ENCODE measurements around the gene MCM3.

Gene MCM3

DNA sequence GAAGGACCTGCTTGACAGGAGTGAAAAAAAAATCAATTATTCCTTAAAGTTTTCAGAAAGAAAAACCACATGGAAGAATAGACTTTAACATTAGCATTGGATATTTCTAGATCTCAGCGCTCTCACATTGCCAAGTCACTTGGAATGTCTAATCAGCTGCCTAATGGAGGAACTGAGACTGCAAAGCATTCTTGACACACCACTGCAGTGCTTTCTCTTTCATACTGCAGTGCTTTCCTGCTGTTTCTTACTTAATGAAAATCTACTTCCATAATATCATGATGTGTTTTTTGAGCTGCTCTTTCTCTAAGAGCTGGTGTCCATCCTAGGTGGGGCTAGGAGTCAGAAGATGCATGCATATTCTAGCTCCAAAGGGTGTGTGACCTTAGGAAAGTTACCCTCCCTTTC, 20.4 kb upstream of the MCM3 start:
- DNase-seq (ENCODE audit: insufficient read length, low spot score) (no peak), FAIRE-seq (peak; percentile 91)

DNA sequence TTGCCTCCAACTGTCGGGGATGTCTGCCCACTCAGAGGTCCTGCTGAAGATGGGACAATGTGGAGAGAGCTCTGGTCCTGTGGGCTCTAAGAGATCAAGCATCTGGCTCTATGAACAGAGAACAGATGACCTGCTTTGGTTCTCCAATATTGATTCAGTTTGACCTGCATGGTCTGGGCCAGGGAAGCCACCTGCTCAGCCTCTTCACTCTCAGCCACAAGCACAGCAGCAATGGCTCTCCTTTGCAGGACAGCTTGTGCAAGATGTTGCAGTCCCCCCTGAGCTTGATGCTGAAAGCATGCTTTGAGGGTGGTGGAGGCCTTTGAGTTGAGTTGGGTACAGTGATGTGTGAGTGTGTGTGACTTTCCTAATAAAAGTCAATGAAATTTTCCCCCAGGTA, 18.6 kb upstream of the MCM3 start:
- FAIRE-seq: no peak
- no peak for DNase-seq (ENCODE audit: insufficient read length, low spot score)

DNA sequence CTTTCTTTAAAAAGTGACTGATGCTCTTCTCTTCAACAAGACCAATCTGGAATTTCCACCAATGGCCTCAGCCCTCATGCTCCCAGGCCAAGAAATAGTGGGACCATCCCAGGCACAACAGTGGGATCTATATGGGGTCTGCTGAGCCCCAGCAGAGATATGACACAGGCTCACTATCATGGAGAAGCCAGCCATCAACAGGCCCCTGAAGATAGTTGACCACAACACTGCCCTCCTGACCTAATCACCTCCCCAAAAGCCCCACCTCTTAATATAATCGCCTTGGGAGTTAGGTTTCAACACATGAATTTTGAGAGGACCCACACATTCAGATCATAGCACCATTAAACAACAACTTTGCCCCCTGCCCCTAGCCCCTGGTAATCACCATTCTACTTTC, 16.8 kb upstream of the MCM3 start:
- FAIRE-seq (no peak), DNase-seq (ENCODE audit: insufficient read length, low spot score) (no peak)

DNA sequence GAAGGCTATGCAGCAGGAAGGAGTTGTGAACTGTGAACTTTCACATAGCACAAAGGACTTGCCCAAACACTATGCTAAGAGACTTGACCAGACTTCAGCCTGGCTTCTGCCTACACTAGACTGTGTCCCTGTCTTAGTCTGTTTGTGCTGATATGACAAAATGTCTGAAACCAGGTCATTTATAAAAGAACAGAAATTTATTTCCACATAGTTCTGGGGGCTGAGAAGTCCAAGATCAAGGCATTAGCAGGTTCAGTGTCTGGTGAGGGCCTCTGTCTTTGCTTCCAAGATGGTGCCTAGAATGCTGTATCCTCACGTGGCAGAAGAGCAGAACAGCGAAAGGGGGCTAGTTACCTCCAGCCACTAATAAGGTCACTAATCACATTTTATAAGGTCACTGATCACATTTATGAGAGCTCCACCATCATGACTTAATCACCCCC, 16.0 kb upstream of the MCM3 start:
- no peak for FAIRE-seq

DNA sequence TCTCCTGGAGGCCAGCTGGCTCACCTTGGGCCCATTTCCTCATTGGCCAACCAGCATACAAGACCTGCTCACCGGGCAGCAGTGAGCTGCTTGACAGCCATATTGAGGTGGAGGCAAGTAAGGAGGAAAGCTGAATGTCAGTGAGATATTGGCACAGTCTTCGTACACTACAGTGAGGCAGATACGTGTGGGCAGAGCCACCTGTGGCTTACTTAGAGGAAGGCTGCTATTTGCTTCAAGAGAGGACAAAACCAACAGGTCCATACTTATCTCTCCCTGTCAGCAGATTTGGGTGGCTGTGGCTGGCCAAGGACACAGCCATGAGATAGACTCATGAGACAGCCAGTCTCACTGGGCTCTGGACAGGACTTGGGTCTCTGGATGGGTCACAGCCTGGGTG, 15.1 kb upstream of the MCM3 start:
- FAIRE-seq (no peak), DNase-seq (ENCODE audit: insufficient read length, low spot score) (no peak)

More for the DNA sequence above, 16.0 kb upstream of the MCM3 start:
- DNase-seq (ENCODE audit: insufficient read length, low spot score): no peak

DNA sequence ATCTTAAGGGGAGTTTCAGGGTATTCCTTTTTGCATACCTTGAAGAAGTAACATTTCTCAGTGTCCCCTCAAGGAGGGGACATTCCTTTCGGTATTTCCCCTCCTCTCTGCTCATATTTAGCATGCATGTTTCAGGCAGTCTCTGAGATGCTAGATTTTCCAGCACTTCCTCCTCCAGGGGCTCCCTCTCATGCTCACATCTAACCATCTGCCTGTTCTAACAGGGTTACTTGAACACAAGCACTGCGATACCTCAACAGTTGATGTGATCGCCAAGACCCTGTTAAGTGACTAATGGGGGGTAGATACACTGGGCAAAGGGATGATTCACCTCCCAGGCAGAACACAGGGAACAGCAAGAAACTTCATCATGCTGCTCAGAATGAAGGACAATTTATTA, 12.9 kb upstream of the MCM3 start:
- DNase-seq (ENCODE audit: insufficient read length, low spot score) (no peak), FAIRE-seq (peak; percentile 28)

DNA sequence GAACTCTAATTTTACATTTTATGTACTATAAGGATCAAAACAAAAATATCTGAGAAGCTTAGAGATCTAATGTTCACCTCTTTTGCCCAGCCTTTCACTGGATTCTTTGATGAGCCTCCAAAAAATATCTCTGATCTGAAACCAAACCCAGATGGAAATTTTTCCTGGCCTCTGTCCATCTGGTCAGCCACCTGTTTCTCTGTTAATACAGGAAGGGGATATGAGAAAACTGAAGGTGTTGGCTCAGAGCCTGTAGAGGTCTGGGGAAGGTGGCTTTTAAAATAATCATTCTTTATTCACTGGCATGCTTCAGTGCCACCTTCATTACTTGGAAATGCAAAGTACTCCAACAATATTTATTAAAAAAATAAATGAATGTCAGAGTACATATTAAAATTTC, 8.5 kb upstream of the MCM3 start:
- no peak for FAIRE-seq
- no peak for DNase-seq (ENCODE audit: insufficient read length, low spot score)

DNA sequence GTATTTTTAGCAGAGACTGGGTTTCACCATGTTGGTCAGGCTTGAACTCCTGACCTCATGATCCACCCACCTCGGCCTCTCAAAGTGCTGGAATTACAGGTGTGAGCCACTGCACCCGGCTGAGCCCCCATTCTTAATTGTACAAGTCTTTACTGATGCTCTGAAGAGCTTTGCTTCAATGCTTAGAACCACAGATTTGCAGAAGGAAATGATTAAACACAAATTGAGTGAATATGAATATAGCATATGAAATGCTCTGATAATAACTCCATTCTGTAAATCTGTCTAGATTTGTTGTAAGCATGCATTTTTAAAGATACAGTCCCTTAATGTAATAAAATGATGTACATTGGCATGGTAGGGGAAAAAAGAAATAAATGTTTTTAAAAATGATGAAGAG, 4.3 kb upstream of the MCM3 start:
- DNase-seq (ENCODE audit: insufficient read length, low spot score) (no peak), FAIRE-seq (no peak)

DNA sequence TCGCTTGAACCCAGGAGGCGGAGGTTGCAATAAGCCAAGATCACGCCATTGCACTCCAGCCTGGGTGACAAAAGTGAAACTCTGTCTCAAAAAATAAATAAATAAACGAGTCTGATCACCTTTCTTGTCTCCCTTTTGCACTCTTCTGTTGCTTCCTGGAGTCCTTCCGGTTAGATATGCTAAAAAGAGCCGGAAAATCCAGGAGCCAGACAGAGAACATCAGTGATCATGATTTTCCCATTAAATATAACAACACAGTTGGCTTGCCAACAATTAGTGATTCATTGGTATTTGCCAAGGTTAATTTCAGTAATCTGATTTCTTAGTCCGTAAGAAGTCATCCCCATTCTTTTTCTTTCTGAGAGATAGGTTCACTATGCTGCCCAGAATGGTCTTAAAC, 3.7 kb upstream of the MCM3 start:
- DNase-seq (ENCODE audit: insufficient read length, low spot score) (no peak), FAIRE-seq (no peak)

DNA sequence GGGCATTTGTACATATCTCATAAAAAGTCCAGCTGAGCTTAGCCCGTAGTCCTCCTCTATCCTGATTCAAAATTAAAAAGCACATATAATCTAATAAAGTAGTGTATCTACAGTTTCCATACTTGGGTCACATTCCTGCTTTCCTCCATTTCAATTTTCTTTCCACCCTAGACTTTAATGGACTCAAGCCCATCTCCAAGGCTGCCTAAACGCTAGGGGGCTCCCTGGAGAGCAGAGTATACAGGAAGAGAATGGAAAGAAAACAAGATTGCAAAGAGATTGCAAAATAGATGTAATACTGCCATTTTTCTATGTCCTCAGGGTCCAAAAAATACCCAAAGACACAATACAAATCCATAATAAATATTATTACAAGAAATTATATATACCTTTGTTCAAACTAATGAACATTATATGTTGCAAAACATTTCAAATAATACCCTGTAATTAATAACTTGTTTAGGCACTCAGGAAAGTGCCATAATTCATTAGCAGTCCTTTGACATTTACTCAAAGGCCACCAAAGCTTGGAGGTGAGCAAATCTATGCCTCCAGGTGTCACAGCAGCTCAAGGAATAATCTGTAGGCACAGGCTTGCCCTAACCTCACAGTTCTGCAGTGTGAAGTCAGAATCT, 2.4 kb upstream of the MCM3 start:
- DNase-seq (ENCODE audit: insufficient read length, low spot score) (no peak), FAIRE-seq (peak; percentile 88)

DNA sequence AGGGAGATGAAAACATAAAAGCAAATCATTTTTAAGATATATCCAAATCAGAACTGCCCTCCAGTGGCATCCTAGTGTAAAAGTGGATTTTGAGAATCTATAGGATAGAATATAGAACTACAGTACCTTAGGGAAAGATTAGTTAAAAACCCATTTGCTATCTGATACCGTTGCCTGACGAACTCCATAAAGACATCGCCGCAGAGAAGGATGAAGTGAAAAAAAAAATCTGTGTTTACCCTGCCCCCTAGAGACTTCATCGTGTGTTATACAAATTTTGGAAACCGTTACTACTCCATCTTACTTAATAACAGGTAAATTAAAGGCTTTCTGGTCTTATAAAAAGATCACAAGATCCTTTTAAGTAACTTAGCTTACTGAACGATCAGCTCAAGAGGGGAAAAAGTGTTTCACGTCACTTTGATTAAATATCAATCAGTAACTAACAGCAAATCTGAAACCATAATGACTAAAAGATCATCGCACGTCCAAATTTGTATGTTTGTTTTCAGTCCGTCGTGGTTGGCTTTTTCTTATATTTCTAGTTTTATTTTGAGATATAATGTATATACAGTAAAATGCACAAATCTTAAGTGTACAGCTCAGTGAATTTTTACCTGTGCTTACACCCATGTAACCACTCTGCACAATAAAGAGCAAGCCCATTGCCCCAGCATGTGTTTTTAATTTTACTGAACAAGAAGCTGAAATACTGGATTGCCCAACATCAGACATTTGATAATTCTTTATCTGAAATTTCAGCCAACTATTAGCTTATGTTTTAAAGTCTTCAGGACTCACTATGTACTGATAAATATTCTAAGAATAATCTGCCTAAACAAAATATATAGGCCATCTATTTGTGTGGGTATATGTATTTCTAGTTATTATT, 881 bp upstream of the MCM3 start:
- DNase-seq (ENCODE audit: insufficient read length, low spot score) (no peak), FAIRE-seq (no peak)

DNA sequence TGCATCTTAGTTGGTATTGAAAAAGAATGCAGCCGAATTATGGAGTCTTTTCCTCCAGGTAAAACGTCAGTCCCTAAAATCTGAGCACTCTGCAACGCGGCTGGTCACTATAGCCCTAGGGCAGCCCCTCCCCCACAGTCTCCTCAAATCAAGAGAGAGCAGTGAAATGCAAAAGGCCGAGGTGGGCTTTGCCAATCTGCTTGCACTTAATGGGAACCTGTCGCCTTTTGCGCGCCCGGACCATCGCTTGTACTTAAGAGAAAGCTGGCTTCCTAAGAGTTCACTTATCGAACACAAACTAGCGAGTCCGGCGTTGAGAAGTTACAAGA, 447 bp downstream of the MCM3 start:
- no peak for FAIRE-seq
- no peak for DNase-seq (ENCODE audit: insufficient read length, low spot score)

DNA sequence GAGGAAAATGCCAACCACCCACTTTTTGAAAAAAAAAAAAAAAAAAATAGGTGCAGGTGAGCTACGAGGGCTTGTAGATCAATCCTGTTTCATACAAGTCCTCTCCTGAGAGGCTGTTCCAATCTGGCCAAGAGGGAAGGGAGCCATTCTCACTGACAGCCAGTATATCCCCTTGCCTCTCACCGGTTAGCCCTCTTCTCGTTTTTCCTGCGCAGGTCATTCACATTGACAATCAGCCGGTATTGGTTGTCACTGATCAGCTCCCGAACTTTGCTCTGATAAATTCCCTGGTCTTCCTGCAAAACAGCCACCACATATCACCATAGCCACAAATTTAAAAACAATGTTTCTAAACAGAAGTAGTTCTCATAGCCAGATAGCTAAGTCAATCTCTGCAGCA, 1.4 kb downstream of the MCM3 start:
- DNase-seq (ENCODE audit: insufficient read length, low spot score): no peak

DNA sequence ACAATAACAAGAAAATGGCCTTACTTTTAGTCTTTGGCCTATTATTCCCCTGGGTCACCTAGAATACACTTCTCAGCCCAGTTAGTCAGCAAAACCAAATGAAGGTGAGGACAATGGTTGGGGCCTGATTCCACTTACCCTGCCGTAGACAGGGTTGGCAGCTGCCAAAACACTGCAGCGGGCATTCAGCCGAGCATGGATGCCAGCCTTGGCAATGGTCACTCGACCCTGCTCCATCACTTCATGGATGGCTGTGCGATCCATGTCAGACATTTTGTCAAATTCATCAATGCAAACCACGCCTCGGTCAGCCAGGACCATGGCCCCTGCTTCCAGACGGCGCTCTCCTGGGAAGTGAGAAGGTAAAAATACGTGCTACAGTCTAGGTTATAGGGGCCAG, 8.4 kb downstream of the MCM3 start:
- FAIRE-seq (no peak), DNase-seq (ENCODE audit: insufficient read length, low spot score) (no peak)

More for the DNA sequence above, 1.4 kb downstream of the MCM3 start:
- peak; percentile 8 for FAIRE-seq

DNA sequence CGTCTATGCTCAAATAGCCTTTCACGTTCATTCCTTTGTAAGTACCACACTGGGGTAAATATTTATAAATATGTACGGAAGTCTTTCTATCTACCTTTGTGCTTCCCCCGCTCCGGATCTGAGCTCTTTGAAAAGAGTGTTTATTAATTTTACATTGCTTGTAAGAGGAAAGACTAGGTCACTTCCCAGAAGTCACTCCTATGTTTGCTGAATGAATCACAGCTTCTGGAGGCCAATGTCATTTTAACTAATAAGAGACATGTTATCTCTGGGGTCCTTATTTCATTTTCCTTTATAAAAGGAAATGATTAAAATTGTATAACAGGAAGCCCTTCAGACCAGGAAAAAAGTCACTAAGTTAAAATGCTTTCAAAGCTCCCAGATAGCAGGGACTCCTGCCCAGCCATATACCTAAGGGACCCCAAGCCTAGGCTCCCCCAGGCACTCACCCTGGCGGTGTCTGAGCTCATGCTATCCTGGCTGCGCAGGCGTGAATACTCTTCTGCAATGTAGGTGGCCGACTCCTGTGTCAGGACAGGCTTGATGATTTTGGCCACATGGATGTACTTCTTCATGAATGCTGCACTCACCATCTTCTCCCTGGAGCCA, 12.6 kb downstream of the MCM3 start:
- FAIRE-seq (no peak), DNase-seq (ENCODE audit: insufficient read length, low spot score) (no peak)

DNA sequence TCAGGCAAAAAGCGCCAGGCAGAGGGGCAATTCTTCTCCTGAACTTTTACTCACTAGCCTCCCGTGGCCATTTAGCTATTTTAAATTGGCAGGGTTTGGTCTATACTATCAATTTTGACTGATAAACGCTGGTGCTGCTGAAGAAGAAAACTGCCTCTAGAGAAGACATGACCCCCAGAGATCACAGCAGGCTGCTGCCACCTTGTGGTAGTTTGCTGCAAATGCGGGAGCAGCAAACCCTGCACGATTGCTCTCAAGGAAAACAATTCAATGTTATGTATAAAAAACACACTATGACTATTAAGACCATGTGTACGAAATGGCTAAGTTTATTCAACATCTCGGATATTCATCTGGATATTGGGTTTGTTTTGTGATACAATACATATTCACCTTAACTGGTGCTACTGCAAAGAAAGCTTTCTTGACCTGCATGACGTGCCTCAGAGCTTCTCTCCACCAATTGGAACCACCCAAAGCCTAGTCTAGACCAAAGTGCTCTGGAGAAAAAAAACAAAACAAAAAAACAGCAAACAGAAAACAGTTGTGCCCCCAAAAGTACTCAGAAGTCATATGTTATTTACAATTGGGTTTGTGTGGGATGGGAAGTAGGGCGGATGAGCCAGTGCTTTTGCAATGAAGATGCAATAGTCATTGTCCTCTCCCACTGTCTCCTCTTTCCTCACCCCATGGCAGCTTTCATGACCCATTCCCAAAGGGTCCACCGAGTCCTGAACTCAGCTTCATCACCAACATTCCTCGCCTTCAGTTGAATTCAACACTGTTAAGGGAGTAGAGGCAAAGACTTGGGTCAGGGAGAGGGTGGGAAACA, 20.6 kb downstream of the MCM3 start:
- FAIRE-seq: peak; percentile 94
- DNase-seq (ENCODE audit: insufficient read length, low spot score): peak; percentile 53

DNA sequence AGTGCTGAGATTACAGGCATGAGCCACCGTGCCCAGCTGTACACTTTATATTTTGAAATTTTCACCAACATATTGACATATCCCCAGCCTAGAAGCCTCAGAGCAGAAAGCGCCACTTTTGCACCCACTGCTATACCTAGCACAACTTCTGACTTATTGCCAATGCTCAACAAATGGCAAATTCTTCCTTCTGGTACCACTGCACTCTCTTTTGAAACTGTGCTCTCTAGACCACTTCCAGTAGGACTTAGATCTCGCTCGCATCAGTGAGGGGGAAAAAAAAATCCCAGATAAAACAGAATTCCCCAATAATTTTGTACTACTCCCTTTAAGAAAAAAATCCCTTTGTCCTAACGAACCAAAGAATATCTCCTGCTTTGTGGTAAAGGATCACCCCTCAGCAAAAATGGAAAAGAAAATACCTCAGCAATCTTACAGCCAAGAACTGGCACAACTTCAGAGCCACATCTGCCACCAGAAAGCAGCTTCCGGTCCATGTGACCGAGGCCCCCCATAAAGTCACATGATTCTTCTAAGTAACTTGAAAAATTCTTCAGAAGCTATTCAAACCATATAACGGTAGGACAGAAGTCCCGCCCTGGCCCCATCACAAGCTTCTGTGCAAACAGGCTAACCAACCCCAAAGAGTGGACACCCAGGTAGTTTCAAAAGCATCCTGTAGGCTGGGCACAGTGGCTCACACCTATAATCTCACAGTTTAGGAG, 21.8 kb downstream of the MCM3 start:
- DNase-seq (ENCODE audit: insufficient read length, low spot score) (no peak), FAIRE-seq (no peak)

DNA sequence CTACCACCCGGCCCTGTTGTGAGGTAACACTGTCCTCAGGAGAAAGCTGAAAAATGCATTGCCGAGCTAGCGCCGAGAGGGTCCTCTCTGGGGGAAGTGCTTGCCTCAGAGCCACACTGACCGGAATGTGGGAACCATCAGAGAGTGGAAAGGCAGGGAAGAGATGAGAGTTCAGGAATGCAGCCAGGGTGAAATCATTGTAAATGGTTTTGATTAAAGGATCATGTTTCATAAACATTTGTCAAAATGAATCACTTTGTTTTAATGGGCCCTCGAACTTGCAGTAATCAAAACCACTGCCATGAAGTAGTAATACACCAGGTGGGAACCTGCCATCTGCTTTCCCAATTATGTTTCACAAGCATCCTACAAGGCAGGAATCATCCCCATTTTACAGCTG, 23.3 kb downstream of the MCM3 start:
- no peak for FAIRE-seq
- no peak for DNase-seq (ENCODE audit: insufficient read length, low spot score)

DNA sequence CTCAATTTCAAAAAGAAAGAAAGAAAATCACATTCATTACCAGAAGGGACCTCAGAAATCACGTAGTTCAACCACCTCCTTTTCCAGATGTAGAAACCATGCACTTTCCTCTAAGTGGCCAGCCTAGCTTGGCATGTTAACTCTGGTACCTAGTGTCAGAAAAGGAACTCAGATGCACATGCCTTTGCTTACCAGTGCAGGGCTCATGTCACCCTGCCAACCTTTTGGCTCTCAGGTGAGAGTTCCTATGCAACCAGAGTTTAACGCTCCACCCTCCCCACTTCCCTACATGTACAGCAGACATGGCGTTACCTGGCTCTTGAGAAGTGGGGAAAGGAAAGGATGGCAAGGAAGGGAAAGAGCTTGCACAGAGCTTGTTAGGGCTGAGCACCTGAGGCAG, 23.9 kb downstream of the MCM3 start:
- DNase-seq (ENCODE audit: insufficient read length, low spot score): no peak
- FAIRE-seq: no peak

DNA sequence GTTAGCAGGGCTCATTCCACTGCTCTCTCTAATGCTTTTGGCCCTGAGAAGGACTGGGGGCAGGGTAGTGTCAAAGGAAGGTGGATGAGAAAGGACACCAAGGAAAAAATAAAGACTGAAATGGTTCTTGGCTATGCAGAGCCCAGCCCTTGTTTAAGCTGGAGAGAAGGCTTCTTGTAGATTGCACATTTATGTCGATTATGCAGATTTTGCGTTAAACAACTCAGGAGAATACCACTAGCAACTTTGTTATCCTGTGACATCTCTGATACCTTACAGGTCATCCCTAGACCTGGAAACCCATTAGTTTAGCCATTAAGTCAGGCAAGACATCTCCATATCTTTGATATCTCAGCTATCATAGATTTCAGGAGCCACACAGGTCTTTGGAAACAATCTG, 29.1 kb downstream of the MCM3 start:
- DNase-seq (ENCODE audit: insufficient read length, low spot score) (no peak), FAIRE-seq (no peak)
